ENCODE results near the gene ATP9A. TPM values are rescaled to one million over a fixed set of nuclear protein-coding genes. Genes with fewer than 3 reads are reported as not detected.

Gene ATP9A
- total RNA-seq, 1 experiment from 2014 or later, result 7.3 TPM

- Mint-ChIP-seq H3K27ac (ENCODE audit: low read depth, unreplicated experiment) (no peak overlapping the region), H3K4me3 (ENCODE audit: unreplicated experiment) (no peak overlapping the region), H3K27me3 (ENCODE audit: insufficient read depth, unreplicated experiment) (no peaks in the 10 kb centered on the region), H3K36me3 (ENCODE audit: insufficient read depth, unreplicated experiment) (peaks cover 5% of the 10 kb centered on the region), H3K4me1 (ENCODE audit: insufficient read depth, unreplicated experiment) (peaks cover 5% of the 10 kb centered on the region), H3K9me3 (ENCODE audit: unreplicated experiment) (no peaks in the 10 kb centered on the region)
- POLR2A ChIA-PET, result interaction anchor here (1.4 kb wide), 1 partner anchor 18 kb away, joined by 4 read pairs; no protein-coding TSS in a partner anchor
- TF ChIP-seq CTCF (IDR thresholded peaks at IDR 0.05; ENCODE audit: unreplicated experiment), result no peak
- CTCF ChIA-PET, result interaction anchor here (0.6 to 1.3 kb wide), 6 partner anchors 14 to 1732 kb away, joined by 3 to 8 read pairs (median 3); no protein-coding TSS in a partner anchor
- DNase-seq (ENCODE audit: unreplicated experiment), result no peak
- intact Hi-C loops (cut with micrococcal nuclease), result no loop called here
- BruUV-seq (replicated peaks), result no TSS peak
Observed at GRCh38 chr20:51732096-51732791, 35.9 kb downstream of the ATP9A start.

- H3K27me3 Mint-ChIP-seq (ENCODE audit: insufficient read depth, unreplicated experiment), result no peaks in the 10 kb centered on the region
- peaks cover 5% of the 10 kb centered on the region for H3K36me3 Mint-ChIP-seq (ENCODE audit: insufficient read depth, unreplicated experiment)
- H3K9me3 Mint-ChIP-seq (ENCODE audit: unreplicated experiment), result no peaks in the 10 kb centered on the region
- ChIA-PET CTCF (interaction anchor here (0.6 to 1.3 kb wide), 6 partner anchors 13 to 1732 kb away, joined by 3 to 8 read pairs (median 3); no protein-coding TSS in a partner anchor), POLR2A (interaction anchor here (1.0 to 1.4 kb wide), 2 partner anchors 18 to 48 kb away, joined by 4 to 6 read pairs; no protein-coding TSS in a partner anchor)
- H3K4me3 Mint-ChIP-seq (ENCODE audit: unreplicated experiment), result no peak overlapping the region
- H3K4me1 Mint-ChIP-seq (ENCODE audit: insufficient read depth, unreplicated experiment), result peaks cover 5% of the 10 kb centered on the region
- intact Hi-C loops (cut with micrococcal nuclease), result no loop called here
- TF ChIP-seq CTCF (IDR thresholded peaks at IDR 0.05; ENCODE audit: unreplicated experiment), result no peak
- DNase-seq (ENCODE audit: unreplicated experiment), result no peak
- no TSS peak for BruUV-seq (replicated peaks)
- no peak overlapping the region for H3K27ac Mint-ChIP-seq (ENCODE audit: low read depth, unreplicated experiment)
Observed at GRCh38 chr20:51731731-51732095, 36.5 kb downstream of the ATP9A start.

GRCh38 chr20:51729771-51730170 is 38.4 kb downstream of the ATP9A start:
- BruUV-seq (replicated peaks), result no TSS peak
- DNase-seq (ENCODE audit: unreplicated experiment), result no peak
- Mint-ChIP-seq H3K4me3 (ENCODE audit: unreplicated experiment) (no peak overlapping the region), H3K36me3 (ENCODE audit: insufficient read depth, unreplicated experiment) (peaks cover 5% of the 10 kb centered on the region), H3K27ac (ENCODE audit: low read depth, unreplicated experiment) (no peak overlapping the region), H3K27me3 (ENCODE audit: insufficient read depth, unreplicated experiment) (no peaks in the 10 kb centered on the region), H3K4me1 (ENCODE audit: insufficient read depth, unreplicated experiment) (no peaks in the 10 kb centered on the region), H3K9me3 (ENCODE audit: unreplicated experiment) (no peaks in the 10 kb centered on the region)
- ChIA-PET POLR2A (no interaction called here), CTCF (no interaction called here)
- intact Hi-C loops (cut with micrococcal nuclease), result no loop called here
- TF ChIP-seq CTCF (IDR thresholded peaks at IDR 0.05; ENCODE audit: unreplicated experiment), result no peak

GRCh38 chr20:51728737-51729136 is 39.5 kb downstream of the ATP9A start:
- Mint-ChIP-seq H3K4me1 (ENCODE audit: insufficient read depth, unreplicated experiment) (no peaks in the 10 kb centered on the region), H3K4me3 (ENCODE audit: unreplicated experiment) (no peak overlapping the region), H3K27ac (ENCODE audit: low read depth, unreplicated experiment) (no peak overlapping the region), H3K36me3 (ENCODE audit: insufficient read depth, unreplicated experiment) (peaks cover 9% of the 10 kb centered on the region), H3K27me3 (ENCODE audit: insufficient read depth, unreplicated experiment) (no peaks in the 10 kb centered on the region), H3K9me3 (ENCODE audit: unreplicated experiment) (no peaks in the 10 kb centered on the region)
- intact Hi-C loops (cut with micrococcal nuclease), result no loop called here
- ChIA-PET CTCF (interaction anchor here (0.6 to 1.1 kb wide), 2 partner anchors 13 to 28 kb away, joined by 3 to 4 read pairs; no protein-coding TSS in a partner anchor), POLR2A (interaction anchor here (1.2 kb wide), 1 partner anchor 22 kb away, joined by 3 read pairs; no protein-coding TSS in a partner anchor)
- DNase-seq (ENCODE audit: unreplicated experiment), result no peak
- no TSS peak for BruUV-seq (replicated peaks)
- no peak for TF ChIP-seq CTCF (IDR thresholded peaks at IDR 0.05; ENCODE audit: unreplicated experiment)

Measured in MCF 10A (cell line).